Duodenal mucosa (tissue), 2 donors: ENCODE results near the gene EEF2.

Source experiments
- H3K27ac ChIP-seq: one replicate; pipeline ENCODE4 v1.7.0; 2013; ENCODE audit warnings: low read depth, low read length
- H3K27me3 ChIP-seq, 2 donors: one replicate each; pipeline ENCODE4 v1.7.0; 2013; ENCODE audit warnings: low read length in 2 of 2, control low read depth in 1 of 2; ENCODE audit not compliant: insufficient read depth in 2 of 2, control insufficient read depth in 1 of 2
- H3K36me3 ChIP-seq, 2 donors: one replicate each; pipeline ENCODE4 v1.7.0; 2013; ENCODE audit warnings: low read length in 2 of 2, control low read depth in 1 of 2; ENCODE audit not compliant: insufficient read depth in 2 of 2, control insufficient read depth in 1 of 2
- H3K4me1 ChIP-seq, 2 donors: one replicate each; pipeline ENCODE4 v1.7.0; 2013; ENCODE audit warnings: low read length in 2 of 2, control low read depth in 1 of 2; ENCODE audit not compliant: insufficient read depth in 2 of 2, control insufficient read depth in 1 of 2
- H3K4me3 ChIP-seq, 2 donors: one replicate each; pipeline ENCODE4 v1.7.0; 2013; ENCODE audit warnings: low read length in 2 of 2, low read depth in 1 of 2
- H3K9ac ChIP-seq, 2 donors: one replicate each; pipeline ENCODE4 v1.7.0; 2013; ENCODE audit warnings: low read length in 2 of 2, low read depth in 1 of 2
- H3K9me3 ChIP-seq, 2 donors: one replicate each; pipeline ENCODE4 v1.7.0; 2013; ENCODE audit warnings: low read length in 2 of 2, control low read depth in 1 of 2; ENCODE audit not compliant: control insufficient read depth in 1 of 2

The EEF2 gene

GRCh38 chr19:3978145-3978544 lies 7.1 kb downstream of the EEF2 start:
- Histone ChIP-seq H3K4me3 (no peak overlapping the region), H3K4me1 (peaks cover 4 to 12% of the 10 kb centered on the region in 2 donors), H3K27ac (no peak overlapping the region), H3K27me3 (no peaks in the 10 kb centered on the region), H3K36me3 (peaks cover 63 to 77% of the 10 kb centered on the region in 2 donors), H3K9ac (no peak overlapping the region), H3K9me3 (no peaks in the 10 kb centered on the region)

GRCh38 chr19:3977242-3978143 lies 7.8 kb downstream of the EEF2 start:
- H3K9me3 ChIP-seq: no peaks in the 10 kb centered on the region
- no peaks in the 10 kb centered on the region for H3K27me3 ChIP-seq
- H3K4me3 ChIP-seq: no peak overlapping the region
- no peak overlapping the region for H3K9ac ChIP-seq
- peaks cover 0 to 5% of the 10 kb centered on the region in 2 donors for H3K4me1 ChIP-seq
- H3K36me3 ChIP-seq: peaks cover 56 to 71% of the 10 kb centered on the region in 2 donors
- no peak overlapping the region for H3K27ac ChIP-seq

DNA sequence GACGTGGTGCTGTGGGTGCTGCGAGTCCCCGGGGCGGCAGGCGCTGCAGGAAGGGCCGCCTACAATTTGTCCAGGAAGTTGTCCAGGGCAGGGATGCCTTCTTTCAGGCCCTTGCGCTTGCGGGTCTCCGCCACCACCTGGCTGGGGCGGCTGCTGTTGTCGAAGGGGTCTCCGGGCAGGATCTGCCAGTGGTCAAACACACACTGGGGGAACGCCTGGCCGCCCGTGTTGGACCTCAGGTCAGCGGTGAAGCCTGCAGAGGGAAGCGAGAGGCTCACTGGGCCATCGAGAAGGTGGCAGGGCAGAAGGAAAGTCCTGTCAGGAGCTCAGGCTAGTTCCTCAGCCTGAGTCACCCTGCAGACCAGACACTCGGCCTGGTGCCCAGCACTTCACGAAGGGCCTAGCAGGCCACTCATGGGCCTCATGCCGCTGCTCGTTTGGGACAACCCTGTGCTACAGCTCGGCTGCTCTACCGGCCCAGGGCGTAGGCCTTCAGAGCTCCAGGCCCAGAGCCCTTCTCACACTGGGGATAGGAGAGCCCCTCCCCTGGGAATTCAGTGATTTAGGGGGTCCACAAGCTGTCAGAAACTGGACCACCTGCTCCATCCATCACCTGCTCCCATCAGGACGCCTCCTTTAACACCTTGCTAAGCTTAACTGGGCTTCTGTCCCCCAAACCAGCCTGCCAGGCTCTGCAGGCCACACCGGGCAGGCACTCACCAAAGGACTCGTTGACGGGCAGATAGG lies 8.6 kb downstream of the EEF2 start:
- Histone ChIP-seq H3K36me3 (peaks cover 48 to 63% of the 10 kb centered on the region in 2 donors), H3K27ac (no peak overlapping the region), H3K27me3 (no peaks in the 10 kb centered on the region), H3K9me3 (no peaks in the 10 kb centered on the region), H3K4me3 (no peak overlapping the region), H3K9ac (no peak overlapping the region), H3K4me1 (peaks cover 0 to 4% of the 10 kb centered on the region in 2 donors)

DNA sequence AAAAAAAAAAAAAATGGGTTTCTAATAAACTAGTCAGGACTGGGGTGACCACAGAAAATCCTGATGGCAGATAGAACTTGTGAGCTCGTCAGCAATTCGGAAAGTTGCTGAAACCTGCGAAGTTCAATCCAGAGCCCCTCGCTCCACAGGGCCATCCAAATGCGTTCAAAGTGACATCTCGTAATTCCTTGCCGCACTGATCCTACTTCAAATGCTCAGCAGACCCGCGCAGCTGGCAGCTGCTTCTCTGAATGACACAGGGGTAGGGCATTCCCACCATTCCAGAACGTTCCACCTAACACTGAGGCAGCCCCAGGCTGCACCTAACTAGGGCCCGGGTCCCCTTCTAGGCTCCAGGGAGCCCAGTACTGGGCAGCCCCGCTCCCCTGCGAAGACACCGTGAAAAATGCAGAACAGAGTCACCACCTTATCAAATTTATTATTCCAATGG lies 9.6 kb downstream of the EEF2 start:
- Histone ChIP-seq H3K27ac (no peak overlapping the region), H3K27me3 (no peaks in the 10 kb centered on the region), H3K9ac (no peak overlapping the region), H3K9me3 (no peaks in the 10 kb centered on the region), H3K4me3 (no peak overlapping the region), H3K36me3 (peaks cover 38 to 53% of the 10 kb centered on the region in 2 donors), H3K4me1 (peaks cover 3 to 4% of the 10 kb centered on the region in 2 donors)

GRCh38 chr19:3975144-3975543 lies 10.1 kb downstream of the EEF2 start:
- H3K27ac ChIP-seq: no peak overlapping the region
- no peak overlapping the region for H3K9ac ChIP-seq
- no peak overlapping the region for H3K4me3 ChIP-seq
- H3K9me3 ChIP-seq: no peaks in the 10 kb centered on the region
- H3K27me3 ChIP-seq: no peaks in the 10 kb centered on the region
- peaks cover 4 to 5% of the 10 kb centered on the region in 2 donors for H3K4me1 ChIP-seq
- peaks cover 33 to 47% of the 10 kb centered on the region in 2 donors for H3K36me3 ChIP-seq

- Histone ChIP-seq H3K27me3 (no peaks in the 10 kb centered on the region), H3K4me3 (peak within 1 kb of the TSS; percentile 75 to 80), H3K27ac (peak within 1 kb of the TSS; percentile 95), H3K36me3 (peaks cover 7 to 14% of the 10 kb centered on the region in 2 donors), H3K9me3 (no peaks in the 10 kb centered on the region), H3K9ac (peak within 1 kb of the TSS; percentile 87 to 93), H3K4me1 (peaks cover 34 to 42% of the 10 kb centered on the region in 2 donors)
Measured at GRCh38 chr19:3970808-3971598, 14.3 kb downstream of the EEF2 start, which contains the start of gene DAPK3. Gene DAPK3 (minus strand): TSS chr19:3971099. CDS start chr19:3969735, 1,364 bp downstream.

DNA sequence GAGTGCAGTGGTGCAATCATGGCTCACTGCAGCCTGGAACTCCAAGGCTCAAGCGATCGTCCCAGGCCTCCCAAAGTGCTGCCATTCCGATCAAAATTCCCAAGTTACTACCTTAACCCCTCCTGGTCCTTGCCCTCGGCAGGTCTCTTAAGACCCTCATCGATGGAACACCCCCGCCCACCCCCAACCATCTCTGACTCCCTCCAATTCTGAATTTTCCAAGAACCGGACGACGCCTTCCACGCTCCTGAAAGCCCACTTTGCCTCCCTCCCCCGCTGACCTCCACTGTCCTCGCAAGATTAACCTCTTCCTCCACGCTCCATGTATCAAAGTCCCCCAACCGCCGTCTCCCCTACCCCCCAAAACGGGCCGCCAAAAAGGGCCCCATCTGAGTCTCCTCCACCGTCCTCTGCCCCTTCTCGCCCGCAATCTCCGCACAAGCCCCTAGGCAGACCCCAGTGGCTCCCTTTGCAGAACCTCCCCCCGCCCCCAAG lies 14.9 kb downstream of the EEF2 start:
- Histone ChIP-seq H3K4me1 (peaks cover 38 to 48% of the 10 kb centered on the region in 2 donors), H3K4me3 (peak overlapping the region; percentile 75 to 80), H3K27ac (peak overlapping the region; percentile 95), H3K9me3 (no peaks in the 10 kb centered on the region), H3K36me3 (peaks cover 7 to 8% of the 10 kb centered on the region in 2 donors), H3K9ac (peak overlapping the region; percentile 87 to 93), H3K27me3 (no peaks in the 10 kb centered on the region)

GRCh38 chr19:3969435-3970312 lies 15.6 kb downstream of the EEF2 start:
- Histone ChIP-seq H3K4me1 (peaks cover 38 to 48% of the 10 kb centered on the region in 2 donors), H3K4me3 (peak overlapping the region; percentile 75 to 80), H3K36me3 (peaks cover 7 to 9% of the 10 kb centered on the region in 2 donors), H3K27ac (peak overlapping the region; percentile 49), H3K9me3 (no peaks in the 10 kb centered on the region), H3K27me3 (no peaks in the 10 kb centered on the region), H3K9ac (peak overlapping the region; percentile 87 to 93)
